ENCODE measurements around the gene DCAF11.
A peak's percentile ranks its signal among the peaks of the same experiment; 100 is the strongest.

DCAF11 gene

GRCh38 chr14:24114532-24115421 lies at the start of gene DCAF11, which contains the start of gene NRL:
Gene DCAF11 (plus strand): TSS chr14:24114777. CDS start chr14:24115595, 818 bp downstream.
Gene NRL (minus strand): TSS chr14:24114949. CDS start chr14:24082848, 32,101 bp downstream.
- H3K36me3 ChIP-seq (ENCODE audit: control insufficient read depth in 2 of 2, insufficient read depth in 1 of 2, low read length in 2 of 2), result peaks cover 2 to 35% of the 10 kb centered on the region in 2 experiments; a peak in 2 of 3 replicates
- peak within 1 kb of the TSS; percentile 94 for H3K27ac ChIP-seq (ENCODE audit: extremely low read depth, low read depth, low read length)
- peak within 1 kb of the TSS; percentile 98 for H3K4me3 ChIP-seq (ENCODE audit: low read depth, low read length)
- no peaks in the 10 kb centered on the region for H3K4me1 ChIP-seq (ENCODE audit: control insufficient read depth, insufficient read depth, low read length)
- H3K9me3 ChIP-seq (ENCODE audit: control insufficient read depth, insufficient read depth, low read depth, low read length), result no peaks in the 10 kb centered on the region
- ChIA-PET CTCF (interaction anchor here (0.6 to 2.4 kb wide), 9 partner anchors 19 to 127 kb away, joined by 3 to 13 read pairs (median 7); partner anchors contain the start of genes IRF9, PCK2, PSME1 and TINF2), POLR2A (interaction anchor here (0.5 to 8.3 kb wide), 31 partner anchors 10 to 794 kb away, joined by 3 to 163 read pairs (median 5); partner anchors contain the start of genes CHMP4A, CIDEB, EMC9 and IPO4)
- no peak for TF ChIP-seq ZNF354C (tag by site-specific recombination; IDR thresholded peaks at IDR 0.05; ENCODE audit: borderline replicate concordance, low read depth)
- no peak for TF ChIP-seq AEBP2 (tag by site-specific recombination; IDR thresholded peaks at IDR 0.05; ENCODE audit: borderline replicate concordance)
- no peak for TF ChIP-seq ZNF114 (tag by site-specific recombination; IDR thresholded peaks at IDR 0.05)
- no peak for TF ChIP-seq ZNF544 (tag by site-specific recombination; IDR thresholded peaks at IDR 0.05)
- no peak for TF ChIP-seq ZNF132 (tag by site-specific recombination; IDR thresholded peaks at IDR 0.05; ENCODE audit: borderline replicate concordance)
- no peak for TF ChIP-seq ZSCAN16 (tag by site-specific recombination; IDR thresholded peaks at IDR 0.05)
- no peak for TF ChIP-seq ZNF677 (tag by site-specific recombination; IDR thresholded peaks at IDR 0.05)
- TF ChIP-seq OSR2 (tag by site-specific recombination; IDR thresholded peaks at IDR 0.05), result peak; percentile 49; the same call in 1 of the 2 replicates
- no peak for TF ChIP-seq ZNF274 (IDR thresholded peaks at IDR 0.05; ENCODE audit: low read length)
- TF ChIP-seq ZNF274 (tag by site-specific recombination; IDR thresholded peaks at IDR 0.05; ENCODE audit: borderline replicate concordance), result no peak
- no peak for TF ChIP-seq ZNF501 (tag by site-specific recombination; IDR thresholded peaks at IDR 0.05)
- no peak for TF ChIP-seq MYNN (tag by site-specific recombination; IDR thresholded peaks at IDR 0.05; ENCODE audit: borderline replicate concordance)
- TF ChIP-seq ZNF585B (tag by site-specific recombination; IDR thresholded peaks at IDR 0.05), result no peak
- TF ChIP-seq ZNF521 (tag by site-specific recombination; IDR thresholded peaks at IDR 0.05), result no peak
- TF ChIP-seq ZXDB (tag by site-specific recombination; IDR thresholded peaks at IDR 0.05), result 0 out of 2 replicates have a peak, but pooled peaks have one; percentile 11
- TF ChIP-seq ZNF416 (tag by site-specific recombination; IDR thresholded peaks at IDR 0.05), result no peak
- TF ChIP-seq PRDM2 (tag by site-specific recombination; IDR thresholded peaks at IDR 0.05; ENCODE audit: borderline replicate concordance), result no peak
- TF ChIP-seq, protein P1, sequence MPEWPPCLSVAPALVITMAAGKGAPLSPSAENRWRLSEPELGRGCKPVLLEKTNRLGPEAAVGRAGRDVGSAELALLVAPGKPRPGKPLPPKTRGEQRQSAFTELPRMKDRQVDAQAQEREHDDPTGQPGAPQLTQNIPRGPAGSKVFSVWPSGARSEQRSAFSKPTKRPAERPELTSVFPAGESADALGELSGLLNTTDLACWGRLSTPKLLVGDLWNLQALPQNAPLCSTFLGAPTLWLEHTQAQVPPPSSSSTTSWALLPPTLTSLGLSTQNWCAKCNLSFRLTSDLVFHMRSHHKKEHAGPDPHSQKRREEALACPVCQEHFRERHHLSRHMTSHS (tag by site-specific recombination; IDR thresholded peaks at IDR 0.05), result no peak
- TF ChIP-seq ZNF664 (tag by site-specific recombination; IDR thresholded peaks at IDR 0.05), result peak; percentile 94
- TF ChIP-seq GFI1B (tag by site-specific recombination; IDR thresholded peaks at IDR 0.05), result no peak
- TF ChIP-seq ZNF777 (tag by site-specific recombination; IDR thresholded peaks at IDR 0.05; ENCODE audit: borderline replicate concordance), result no peak
- TF ChIP-seq, protein P2, sequence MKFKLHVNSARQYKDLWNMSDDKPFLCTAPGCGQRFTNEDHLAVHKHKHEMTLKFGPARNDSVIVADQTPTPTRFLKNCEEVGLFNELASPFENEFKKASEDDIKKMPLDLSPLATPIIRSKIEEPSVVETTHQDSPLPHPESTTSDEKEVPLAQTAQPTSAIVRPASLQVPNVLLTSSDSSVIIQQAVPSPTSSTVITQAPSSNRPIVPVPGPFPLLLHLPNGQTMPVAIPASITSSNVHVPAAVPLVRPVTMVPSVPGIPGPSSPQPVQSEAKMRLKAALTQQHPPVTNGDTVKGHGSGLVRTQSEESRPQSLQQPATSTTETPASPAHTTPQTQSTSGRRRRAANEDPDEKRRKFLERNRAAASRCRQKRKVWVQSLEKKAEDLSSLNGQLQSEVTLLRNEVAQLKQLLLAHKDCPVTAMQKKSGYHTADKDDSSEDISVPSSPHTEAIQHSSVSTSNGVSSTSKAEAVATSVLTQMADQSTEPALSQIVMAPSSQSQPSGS (tag by site-specific recombination; IDR thresholded peaks at IDR 0.05; ENCODE audit: low read depth), result no peak
- TF ChIP-seq ZNF169 (tag by site-specific recombination; IDR thresholded peaks at IDR 0.05), result no peak
- no peak for TF ChIP-seq ZNF24 (tag by site-specific recombination; IDR thresholded peaks at IDR 0.05)
- no peak for TF ChIP-seq ZNF362 (tag by site-specific recombination; IDR thresholded peaks at IDR 0.05)
- no peak for TF ChIP-seq ZNF514 (tag by site-specific recombination; IDR thresholded peaks at IDR 0.05)
